ENCODE measurements around the gene LARGE1.

Gene LARGE1

GRCh38 chr22:33666961-33667619 is 253.2 kb downstream of the LARGE1 start:
- DNase-seq: peak in 1 of 58 donors; percentile 7

GRCh38 chr22:33666279-33666960 is 253.9 kb downstream of the LARGE1 start:
- DNase-seq: peak in 4 of 58 donors; percentile 11 to 41 (median 24)

GRCh38 chr22:33659448-33659847 is 260.8 kb downstream of the LARGE1 start:
- DNase-seq: no peak

- DNase-seq: no peak
These were observed 261.5 kb downstream of the LARGE1 start for GRCh38 chr22:33658775-33659174.

- no peak for DNase-seq
These were observed 262.6 kb downstream of the LARGE1 start for GRCh38 chr22:33657670-33658069.

- peak in 7 of 58 donors; percentile 11 to 32 (median 15) for DNase-seq
These were observed 263.3 kb downstream of the LARGE1 start for GRCh38 chr22:33656808-33657628.

- DNase-seq: no peak
These were observed 265.9 kb downstream of the LARGE1 start for GRCh38 chr22:33654173-33654895.

GRCh38 chr22:33653532-33654063 is 266.7 kb downstream of the LARGE1 start:
- no peak for DNase-seq

GRCh38 chr22:33652615-33653014 is 267.7 kb downstream of the LARGE1 start:
- DNase-seq: no peak

- DNase-seq: no peak
These were observed 270.0 kb downstream of the LARGE1 start for GRCh38 chr22:33650244-33650643.

GRCh38 chr22:33648478-33648877 is 271.8 kb downstream of the LARGE1 start:
- DNase-seq: no peak

GRCh38 chr22:33640900-33641299 is 279.4 kb downstream of the LARGE1 start:
- no peak for DNase-seq

GRCh38 chr22:33639588-33640254 is 280.6 kb downstream of the LARGE1 start:
- DNase-seq: peak in 18 of 58 donors; percentile 3 to 30 (median 16)

- DNase-seq: no peak
These were observed 284.5 kb downstream of the LARGE1 start for GRCh38 chr22:33635766-33636165.

- DNase-seq: no peak
These were observed 288.5 kb downstream of the LARGE1 start for GRCh38 chr22:33631777-33632176.

- no peak for DNase-seq
These were observed 294.3 kb downstream of the LARGE1 start for GRCh38 chr22:33625959-33626358.

- no peak for DNase-seq
These were observed 300.2 kb downstream of the LARGE1 start for GRCh38 chr22:33620085-33620484.

GRCh38 chr22:33606504-33606903 is 313.8 kb downstream of the LARGE1 start:
- DNase-seq: no peak

- no peak for DNase-seq
These were observed 314.6 kb downstream of the LARGE1 start for GRCh38 chr22:33605666-33606065.

GRCh38 chr22:33605221-33605620 is 315.1 kb downstream of the LARGE1 start:
- DNase-seq: no peak

GRCh38 chr22:33601062-33601461 is 319.2 kb downstream of the LARGE1 start:
- DNase-seq: no peak

Measured in anterior cingulate cortex (tissue), 58 donors.